T1000 (cell line): ENCODE results near the gene NRP2.

ENCODE experiments used
- DNase-seq: peaks from one replicate; lab custom pipeline; 2025; ENCODE audit warnings: mixed read lengths; lab: John Stamatoyannopoulos, UW

The NRP2 gene

GRCh38 chr2:205658572-205658971 is 23.7 kb upstream of the NRP2 start:
- DNase-seq = no peak

GRCh38 chr2:205659922-205660321 is 22.4 kb upstream of the NRP2 start:
- DNase-seq = no peak

GRCh38 chr2:205660521-205661124 is 21.7 kb upstream of the NRP2 start:
- peak; percentile 22 for DNase-seq

GRCh38 chr2:205661281-205661680 is 21.0 kb upstream of the NRP2 start:
- no peak for DNase-seq

GRCh38 chr2:205662206-205662965 is 19.9 kb upstream of the NRP2 start:
- no peak for DNase-seq

GRCh38 chr2:205665791-205666190 is 16.5 kb upstream of the NRP2 start:
- no peak for DNase-seq

- DNase-seq = no peak
Measured at GRCh38 chr2:205670292-205670691, 12.0 kb upstream of the NRP2 start.

- no peak for DNase-seq
Measured at GRCh38 chr2:205673312-205673711, 9.0 kb upstream of the NRP2 start.

GRCh38 chr2:205675861-205676516 is 6.3 kb upstream of the NRP2 start:
- peak; percentile 20 for DNase-seq

- no peak for DNase-seq
Measured at GRCh38 chr2:205678541-205679142, 3.7 kb upstream of the NRP2 start.

GRCh38 chr2:205679410-205680009 is 2.8 kb upstream of the NRP2 start:
- no peak for DNase-seq

- DNase-seq = peak; percentile 56
Measured at GRCh38 chr2:205680067-205680466, 2.2 kb upstream of the NRP2 start.

- DNase-seq = no peak
Measured at GRCh38 chr2:205680903-205681302, 1.4 kb upstream of the NRP2 start.

GRCh38 chr2:205681401-205682238 is 681 bp upstream of the NRP2 start:
- DNase-seq = no peak

GRCh38 chr2:205682971-205683501 is 735 bp downstream of the NRP2 start:
- no peak for DNase-seq

GRCh38 chr2:205683502-205684367 is 1.4 kb downstream of the NRP2 start:
- DNase-seq = no peak

GRCh38 chr2:205684871-205685313 is 2.6 kb downstream of the NRP2 start:
- DNase-seq = no peak

- peak; percentile 47 for DNase-seq
Measured at GRCh38 chr2:205685314-205686055, 3.2 kb downstream of the NRP2 start.

GRCh38 chr2:205686056-205686782 is 3.9 kb downstream of the NRP2 start:
- DNase-seq = no peak
